CMK (cell line): ENCODE measurements around the gene RACGAP1.

ENCODE experiments used
- DNase-seq: peaks from one replicate; pipeline ENCODE4 v3.0.0-alpha.2; 2010; ENCODE audit warnings: low read depth

Gene RACGAP1, protein sequence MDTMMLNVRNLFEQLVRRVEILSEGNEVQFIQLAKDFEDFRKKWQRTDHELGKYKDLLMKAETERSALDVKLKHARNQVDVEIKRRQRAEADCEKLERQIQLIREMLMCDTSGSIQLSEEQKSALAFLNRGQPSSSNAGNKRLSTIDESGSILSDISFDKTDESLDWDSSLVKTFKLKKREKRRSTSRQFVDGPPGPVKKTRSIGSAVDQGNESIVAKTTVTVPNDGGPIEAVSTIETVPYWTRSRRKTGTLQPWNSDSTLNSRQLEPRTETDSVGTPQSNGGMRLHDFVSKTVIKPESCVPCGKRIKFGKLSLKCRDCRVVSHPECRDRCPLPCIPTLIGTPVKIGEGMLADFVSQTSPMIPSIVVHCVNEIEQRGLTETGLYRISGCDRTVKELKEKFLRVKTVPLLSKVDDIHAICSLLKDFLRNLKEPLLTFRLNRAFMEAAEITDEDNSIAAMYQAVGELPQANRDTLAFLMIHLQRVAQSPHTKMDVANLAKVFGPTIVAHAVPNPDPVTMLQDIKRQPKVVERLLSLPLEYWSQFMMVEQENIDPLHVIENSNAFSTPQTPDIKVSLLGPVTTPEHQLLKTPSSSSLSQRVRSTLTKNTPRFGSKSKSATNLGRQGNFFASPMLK

DNA sequence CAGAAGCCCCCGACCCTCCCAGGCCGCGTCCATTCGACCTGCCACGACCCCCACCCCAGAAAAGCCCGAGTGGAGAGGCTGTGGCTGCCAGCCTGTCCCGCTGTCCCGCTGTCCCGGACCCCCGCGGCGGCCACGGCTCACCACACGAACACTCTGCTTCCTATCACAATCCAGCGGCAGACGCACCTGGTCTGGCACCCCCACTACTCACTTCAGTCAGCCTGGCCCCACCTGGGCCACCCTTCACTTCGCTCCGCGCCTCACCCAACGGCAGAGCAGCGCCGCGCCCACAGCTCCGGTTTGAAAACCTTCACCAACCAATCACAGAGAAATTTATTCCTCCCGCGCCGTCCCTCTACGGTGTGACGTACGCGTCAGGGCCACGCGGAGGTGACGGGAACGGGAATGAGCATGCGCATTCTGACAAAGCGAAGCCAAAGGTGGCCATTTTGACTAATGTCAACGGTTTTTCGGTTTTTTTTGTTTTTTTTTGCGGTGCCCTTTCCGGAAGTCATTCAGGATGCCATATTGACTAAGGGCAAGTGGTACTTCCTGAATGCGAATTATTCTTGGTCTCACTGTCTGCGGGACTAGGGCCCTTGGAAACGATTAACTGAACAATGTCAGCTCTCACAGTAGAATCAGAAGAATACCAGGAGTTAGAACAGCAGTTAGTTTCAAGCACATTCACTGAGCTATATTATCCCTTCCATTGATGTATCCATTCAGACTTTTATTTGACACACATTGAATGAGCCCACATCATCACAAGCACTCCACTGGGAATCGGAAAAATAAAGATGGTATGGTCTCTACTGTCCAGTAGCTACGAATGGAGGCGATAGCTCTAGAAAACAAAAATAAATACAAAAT is at the start of gene RACGAP1:
RACGAP1 (minus strand) TSS at position 308 of the 873 bp plus-strand sequence. CDS start 8,779 bp downstream, outside the sequence.
- DNase-seq = peak; percentile 92

GRCh38 chr12:50073712-50074111 is 48.4 kb upstream of the RACGAP1 start:
- DNase-seq = no peak

- no peak for DNase-seq
These were observed 47.9 kb upstream of the RACGAP1 start for GRCh38 chr12:50073206-50073605.

DNA sequence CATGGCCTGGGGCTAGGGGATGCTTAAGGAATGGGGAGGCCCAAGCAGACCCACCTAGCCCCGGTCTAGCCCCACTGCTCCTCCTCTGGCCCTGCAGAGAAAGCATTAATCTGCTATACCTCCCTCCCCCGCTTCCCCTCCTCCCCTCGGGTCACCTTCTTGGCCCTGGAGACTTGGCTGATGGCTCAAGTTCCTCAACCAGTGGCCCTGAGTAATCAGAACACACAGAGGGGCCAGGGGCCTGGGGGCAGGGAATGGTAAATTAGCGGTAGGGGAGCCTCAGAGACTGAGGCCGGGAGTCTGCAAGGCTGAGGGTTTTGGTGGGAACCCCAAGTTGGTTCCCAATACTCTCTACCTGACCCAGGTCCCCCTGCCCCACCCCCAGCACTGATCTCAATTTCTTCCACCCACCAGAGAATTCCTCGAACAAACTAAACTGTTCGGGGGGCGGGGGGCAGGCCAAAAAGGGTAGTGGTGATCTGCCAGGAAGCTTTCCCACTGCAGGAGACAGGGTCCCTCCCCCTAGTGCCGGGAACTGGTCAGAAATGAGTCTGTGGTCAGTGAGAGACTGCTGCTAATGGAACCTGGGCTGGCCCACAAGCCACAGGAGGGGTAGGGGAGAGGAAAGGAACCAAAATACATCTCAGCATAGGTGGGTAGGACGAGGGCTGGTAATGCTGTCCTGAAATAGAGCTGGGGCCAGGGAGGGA is 47.1 kb upstream of the RACGAP1 start:
- DNase-seq = no peak

DNA sequence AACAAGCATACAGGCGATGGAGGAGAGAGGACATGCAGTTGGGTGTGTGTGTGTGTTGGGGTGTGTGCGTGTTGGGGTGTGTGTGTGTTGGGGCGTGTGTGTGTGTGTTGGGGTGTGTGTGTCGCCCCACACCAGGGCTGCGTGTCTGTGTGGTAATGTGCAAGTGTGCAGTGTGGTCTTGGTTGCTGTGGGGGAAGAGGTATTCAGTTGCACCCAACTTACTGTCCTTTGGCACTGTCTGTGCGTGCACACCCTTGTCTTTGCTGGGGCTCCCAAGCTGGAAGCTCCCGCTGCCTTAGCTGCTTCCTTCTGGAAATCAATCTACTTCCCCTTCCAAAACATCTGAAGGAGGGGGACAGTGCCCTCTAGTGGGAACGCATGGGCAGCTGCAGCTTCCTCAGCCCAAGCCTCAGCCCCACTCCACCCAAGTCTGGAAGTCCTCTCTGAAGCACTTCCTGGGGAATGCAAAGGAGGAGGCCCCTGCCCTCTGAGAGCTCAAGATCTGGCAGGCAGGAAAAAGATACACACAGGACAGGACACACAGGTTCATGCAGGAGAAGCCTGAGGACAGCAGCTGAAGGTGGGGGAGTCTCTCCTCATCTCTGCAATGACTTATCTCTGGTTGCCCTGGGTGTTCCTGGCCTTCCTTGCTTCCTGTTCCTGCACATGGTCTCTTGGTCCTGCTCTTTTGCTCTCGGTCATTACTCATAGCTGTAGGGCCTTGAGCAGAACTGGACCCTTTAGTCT is 45.2 kb upstream of the RACGAP1 start:
- DNase-seq = peak; percentile 83

DNA sequence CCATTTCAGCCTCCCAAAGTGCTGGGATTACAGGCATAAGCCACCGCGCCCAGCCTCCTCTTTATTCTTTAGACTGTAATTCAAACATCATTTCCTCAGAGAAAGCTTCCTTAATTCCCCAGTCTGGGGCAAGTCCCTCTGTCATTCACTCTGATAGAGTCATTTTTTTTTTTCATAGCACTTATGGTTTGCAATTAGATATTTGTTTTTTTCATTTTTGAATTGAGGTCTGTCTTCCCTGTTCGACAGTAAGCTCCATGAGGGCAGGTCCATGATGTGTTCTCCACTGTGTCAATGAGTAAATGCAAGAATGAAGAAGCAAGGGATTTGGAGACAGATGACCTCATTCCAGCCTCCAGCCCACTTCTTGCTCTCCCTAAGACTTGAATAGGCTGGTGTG is 44.2 kb upstream of the RACGAP1 start:
- no peak for DNase-seq

GRCh38 chr12:50069069-50069468 is 43.8 kb upstream of the RACGAP1 start:
- DNase-seq = no peak

DNA sequence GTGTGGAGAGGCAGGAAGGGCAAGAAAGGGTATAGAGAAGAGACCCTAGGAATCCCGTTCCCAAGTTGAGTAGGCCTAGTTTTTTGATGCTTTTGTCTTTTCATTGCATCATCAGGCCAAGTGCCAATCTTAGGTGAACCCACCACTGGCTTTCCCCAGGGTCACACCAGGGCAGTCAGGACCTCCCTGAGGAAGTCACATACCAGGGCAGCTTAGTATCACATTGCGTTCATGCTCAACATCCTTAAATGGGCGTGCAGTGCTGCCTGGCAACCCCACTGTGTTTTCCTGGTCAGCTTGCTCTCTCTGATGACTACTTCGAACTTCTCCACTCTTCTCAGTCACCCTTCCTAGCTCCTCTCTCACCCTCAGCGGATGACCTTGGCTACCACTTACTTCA is 41.1 kb upstream of the RACGAP1 start:
- DNase-seq = no peak

DNA sequence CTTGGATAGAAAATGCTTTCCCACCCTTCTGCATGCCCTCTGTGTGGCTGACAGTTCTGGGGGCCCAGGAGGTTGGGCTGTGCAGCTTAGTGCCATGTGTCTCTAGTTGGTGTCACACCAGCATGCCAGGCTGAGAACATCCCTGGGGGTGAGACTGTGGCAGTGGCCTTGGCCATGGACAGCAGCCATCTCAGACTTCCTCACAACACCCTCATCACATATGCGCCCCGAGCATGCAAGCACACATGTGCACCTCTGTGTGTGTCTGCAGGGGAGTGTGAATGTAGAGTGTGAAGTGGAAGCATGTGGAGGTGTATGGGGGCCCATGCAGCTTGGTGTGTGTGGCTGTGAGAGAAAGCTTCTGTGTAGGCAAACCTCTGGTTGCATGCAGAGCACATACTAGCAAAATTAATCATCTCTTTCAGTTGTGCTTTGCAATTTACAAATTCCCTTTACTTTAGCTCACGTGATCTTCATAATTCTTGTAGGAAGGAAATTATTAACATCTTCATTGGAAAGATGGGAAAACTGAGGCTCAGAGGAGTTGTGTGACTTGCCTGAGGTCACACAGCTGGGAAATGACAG is 40.5 kb upstream of the RACGAP1 start:
- DNase-seq = no peak

- DNase-seq = no peak
These were observed 37.6 kb upstream of the RACGAP1 start for GRCh38 chr12:50062728-50063460.

DNA sequence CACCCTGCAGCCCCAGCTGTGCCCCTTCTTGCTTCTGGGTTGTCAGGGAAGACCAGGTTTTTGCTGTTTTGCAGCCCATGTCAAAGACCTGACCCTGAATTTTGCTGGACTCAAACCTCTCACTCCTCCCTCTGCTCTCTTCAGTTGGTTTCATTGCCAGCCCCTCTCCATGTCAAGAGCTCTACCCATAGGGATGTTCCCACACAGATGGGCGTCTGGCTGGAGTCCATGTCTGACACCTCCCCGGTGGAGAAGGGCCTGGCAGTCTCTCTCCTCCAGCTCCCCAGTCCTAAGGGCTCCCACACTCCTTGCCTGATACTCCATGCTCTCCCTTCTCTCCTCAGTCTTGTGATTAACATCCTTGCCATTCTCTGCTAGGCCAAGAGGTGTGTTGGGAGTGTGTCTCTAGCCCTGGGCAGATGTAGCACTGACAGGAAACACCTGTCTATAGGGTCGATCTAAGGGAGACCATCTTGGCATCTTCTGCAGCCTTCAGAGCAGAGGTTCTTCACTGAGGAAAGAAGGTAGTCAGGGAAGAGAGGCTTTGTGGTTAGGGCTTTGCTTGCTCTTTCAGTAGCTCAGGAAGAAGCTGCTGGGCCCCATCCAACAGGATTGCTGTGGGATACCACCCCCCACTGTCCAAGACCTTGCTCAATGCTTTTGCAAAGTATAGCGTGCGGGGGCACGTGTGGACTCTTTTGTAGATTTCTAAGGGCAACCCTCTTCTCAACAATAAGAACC is 36.8 kb upstream of the RACGAP1 start:
- DNase-seq = no peak

GRCh38 chr12:50061171-50061570 is 35.9 kb upstream of the RACGAP1 start:
- DNase-seq = no peak

- DNase-seq = no peak
These were observed 34.8 kb upstream of the RACGAP1 start for GRCh38 chr12:50060120-50060468.

DNA sequence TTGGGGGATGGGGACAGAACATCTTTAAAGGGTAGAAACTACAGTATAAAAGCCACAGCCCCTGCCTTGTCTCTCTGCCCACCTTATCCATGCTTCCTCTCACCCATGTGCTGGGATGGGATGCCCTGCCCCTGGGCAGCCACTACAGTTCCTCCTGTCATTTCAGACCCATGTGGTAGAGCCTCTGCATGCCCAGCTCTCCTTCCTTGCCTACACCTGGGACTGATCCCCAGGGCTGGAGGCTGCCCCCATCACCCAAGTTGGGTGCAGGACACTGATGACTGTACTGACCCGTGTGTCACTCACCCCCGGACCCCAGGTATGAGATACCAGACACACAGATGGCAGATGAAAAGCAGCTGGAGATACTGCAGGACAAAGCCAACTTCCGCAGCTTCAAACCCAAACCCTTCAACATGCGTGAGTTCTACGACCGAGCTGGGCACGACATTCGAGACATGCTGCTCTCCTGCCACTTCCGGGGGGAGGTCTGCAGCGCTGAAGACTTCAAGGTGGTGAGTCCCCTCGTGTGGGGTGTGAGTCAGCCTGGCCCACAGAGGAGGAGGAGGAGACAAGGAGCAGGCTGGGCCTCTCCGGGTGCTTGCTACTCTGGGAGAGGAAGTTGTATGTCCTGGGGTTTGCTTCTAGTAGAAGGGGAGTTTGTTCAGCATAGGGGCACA is 34.3 kb upstream of the RACGAP1 start:
- DNase-seq = no peak

GRCh38 chr12:50058743-50059312 is 33.5 kb upstream of the RACGAP1 start:
- no peak for DNase-seq

GRCh38 chr12:50057896-50058670 is 32.8 kb upstream of the RACGAP1 start:
- DNase-seq = no peak

DNA sequence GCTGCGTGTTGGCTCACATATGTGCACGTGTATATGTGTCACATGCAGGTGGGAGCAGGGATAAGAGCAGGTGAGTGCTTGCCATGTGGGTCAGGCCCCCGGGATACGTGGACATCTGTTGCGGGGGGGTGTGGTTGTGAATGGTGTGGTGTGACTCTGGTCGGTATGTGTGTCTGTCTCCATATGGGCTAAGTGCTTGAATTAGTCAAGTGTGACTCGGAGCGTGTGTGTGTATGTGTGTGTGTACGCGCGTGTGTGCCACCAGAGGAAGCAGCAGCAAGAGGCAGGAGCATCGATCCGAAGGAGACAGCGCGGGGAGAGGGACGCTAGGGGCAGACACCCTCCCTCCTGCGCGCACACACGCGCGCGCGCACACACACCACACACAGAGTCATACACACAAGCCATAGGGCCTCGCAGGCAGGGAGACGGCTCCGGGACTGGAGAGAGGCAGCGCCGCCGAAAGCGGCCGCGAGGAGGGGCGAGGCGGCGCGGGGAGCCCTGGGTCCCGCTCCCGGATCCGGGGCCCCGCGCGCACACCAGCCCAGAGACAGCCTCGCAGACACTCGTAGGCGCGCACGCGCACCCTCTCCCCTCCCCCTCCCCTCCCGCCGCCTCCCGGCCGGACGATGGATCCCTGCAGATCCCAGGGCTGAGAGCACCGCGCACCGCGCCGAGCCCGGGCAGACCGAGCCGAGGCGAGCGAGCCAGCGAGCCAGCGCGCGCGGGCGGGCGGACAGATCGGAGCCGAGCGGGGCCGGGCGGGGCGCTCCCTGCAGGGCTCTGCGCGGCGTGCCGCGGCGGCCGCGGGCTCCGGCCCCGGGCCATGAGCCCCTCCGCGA is 31.9 kb upstream of the RACGAP1 start, which contains the start of gene ASIC1:
ASIC1 (plus strand) TSS at position 597 of the 842 bp plus-strand sequence. CDS start 1,171 bp downstream, outside the sequence.
- DNase-seq = no peak
